IMR-90 (cell line): Measurements from ENCODE around the gene MTA2. TPM values are rescaled to one million over a fixed set of nuclear protein-coding genes. Genes with fewer than 3 reads are reported as not detected.

Experiments used
- ATAC-seq: fragments of 200-7000 bp; cut with Tn5 transposase; 2 replicates; pipeline ENCODE4 v1.9.1; 2020; ENCODE audit warnings: low read depth, mild to moderate bottlenecking, moderate library complexity
- BruUV-seq: library from RNA; stranded (reverse); fragments of 400-500 nt; replicated peaks from 2 replicates; lab custom pipeline; 2021; lab: Mats Ljungman, UMichigan
- CTCF ChIA-PET: fragments of 300-600 bp; formaldehyde crosslinking; extraction: SDS; loops from one replicate; lab custom pipeline; 2021; ENCODE audit warnings: antibody characterized with exemption; lab: Yijun Ruan, JAX
- POLR2A ChIA-PET: fragments of 300-600 bp; sonication (Branson Sonifier 250); formaldehyde crosslinking; loops from one replicate; lab custom pipeline; 2022; ENCODE audit warnings: antibody characterized with exemption; ENCODE audit not compliant: unreplicated experiment; lab: Charles Lee
- DNase-seq: peaks from one replicate; pipeline ENCODE4 v3.0.0; 2013
- H2AFZ ChIP-seq: replicated peaks from 2 replicates; pipeline ENCODE3; 2013; ENCODE audit warnings: low read length, mild to moderate bottlenecking; ENCODE audit not compliant: poor library complexity
- H2AK5ac ChIP-seq: 2 replicates; pipeline ENCODE4 v1.6.1; 2013; ENCODE audit warnings: low read depth, low read length, inconsistent platforms
- H2AK9ac ChIP-seq: replicated peaks from 2 replicates; pipeline ENCODE3; 2013; ENCODE audit warnings: mild to moderate bottlenecking, low read depth, low read length, moderate library complexity; ENCODE audit not compliant: poor library complexity
- H2BK120ac ChIP-seq: 2 replicates; pipeline ENCODE4 v1.6.1; 2013; ENCODE audit warnings: low read depth, low read length, inconsistent platforms
- H2BK15ac ChIP-seq: 3 replicates; pipeline ENCODE4 v1.6.1; 2013; ENCODE audit warnings: low read depth, low read length, inconsistent platforms
- H2BK20ac ChIP-seq: 2 replicates; pipeline ENCODE4 v1.6.1; 2013; ENCODE audit warnings: low read depth, mild to moderate bottlenecking, inconsistent platforms, low read length, moderate library complexity
- H2BK5ac ChIP-seq: 2 replicates; pipeline ENCODE4 v1.6.1; 2013; ENCODE audit warnings: mild to moderate bottlenecking, low read depth, low read length, inconsistent platforms; ENCODE audit not compliant: poor library complexity, severe bottlenecking
- H3K14ac ChIP-seq: replicated peaks from 2 replicates; pipeline ENCODE4 v1.6.1; 2013; ENCODE audit warnings: low read depth, low read length, inconsistent platforms
- H3K18ac ChIP-seq: 2 replicates; pipeline ENCODE4 v1.6.1; 2013; ENCODE audit warnings: low read depth, low read length, control low read depth
- H3K23ac ChIP-seq: 2 replicates; pipeline ENCODE4 v1.6.1; 2013; ENCODE audit warnings: low read depth, low read length, inconsistent platforms
- H3K27ac ChIP-seq: 2 replicates; pipeline ENCODE4 v1.5.1; 2013; ENCODE audit warnings: mild to moderate bottlenecking, control low read depth, low read length; ENCODE audit not compliant: insufficient read depth
- H3K27me3 ChIP-seq: 2 replicates; pipeline ENCODE4 v1.6.1; 2013; ENCODE audit warnings: low read length; ENCODE audit not compliant: control insufficient read depth, insufficient read depth
- H3K36me3 ChIP-seq: 2 replicates; pipeline ENCODE4 v1.6.1; 2013; ENCODE audit warnings: low read length, mixed read lengths; ENCODE audit not compliant: control insufficient read depth, insufficient read depth
- H3K4ac ChIP-seq: 2 replicates; pipeline ENCODE4 v1.6.1; 2013; ENCODE audit warnings: low read depth, low read length, inconsistent platforms
- H3K4me1 ChIP-seq: 2 replicates; pipeline ENCODE4 v1.6.1; 2013; ENCODE audit warnings: low read length, mixed read lengths; ENCODE audit not compliant: control insufficient read depth, insufficient read depth
- H3K4me2 ChIP-seq: 2 replicates; pipeline ENCODE4 v1.6.1; 2013; ENCODE audit warnings: low read depth, mild to moderate bottlenecking, control low read depth, low read length, moderate library complexity
- H3K4me3 ChIP-seq: 2 replicates; pipeline ENCODE4 v1.5.1; 2013; ENCODE audit warnings: low read depth, mild to moderate bottlenecking, control low read depth, low read length, moderate library complexity; ENCODE audit not compliant: insufficient read depth
- H3K56ac ChIP-seq: 2 replicates; pipeline ENCODE4 v1.6.1; 2013; ENCODE audit warnings: low read length, inconsistent platforms; ENCODE audit not compliant: insufficient read depth; ENCODE audit errors: extremely low read depth
- H3K79me1 ChIP-seq, 2 experiments: 2 replicates each; pipeline ENCODE4 v1.6.1; 2013; ENCODE audit warnings: low read length in 2 of 2, inconsistent platforms in 1 of 2, low read depth in 1 of 2
- H3K9ac ChIP-seq: 2 replicates; pipeline ENCODE4 v1.6.1; 2013; ENCODE audit warnings: low read depth, low read length, control low read depth
- H3K9me1 ChIP-seq: 2 replicates; pipeline ENCODE4 v1.6.1; 2013; ENCODE audit warnings: low read length, inconsistent platforms; ENCODE audit not compliant: insufficient read depth
- H3K9me3 ChIP-seq: 2 replicates; pipeline ENCODE4 v1.6.1; 2013; ENCODE audit warnings: low read length; ENCODE audit not compliant: control insufficient read depth, insufficient read depth
- H4K20me1 ChIP-seq: 2 replicates; pipeline ENCODE4 v1.6.1; 2013; ENCODE audit warnings: low read length, inconsistent platforms; ENCODE audit not compliant: insufficient read depth
- H4K5ac ChIP-seq: 2 replicates; pipeline ENCODE4 v1.6.1; 2013; ENCODE audit warnings: mild to moderate bottlenecking, low read depth, low read length, control low read depth
- H4K8ac ChIP-seq, 2 experiments: 2 replicates each; pipeline ENCODE4 v1.6.1; 2013; ENCODE audit warnings: low read depth in 2 of 2, low read length in 2 of 2, control low read depth in 1 of 2, inconsistent platforms in 1 of 2
- H4K91ac ChIP-seq: 2 replicates; pipeline ENCODE4 v1.6.1; 2013; ENCODE audit warnings: low read depth, low read length, inconsistent platforms; ENCODE audit not compliant: insufficient read depth
- CEBPB ChIP-seq: IDR thresholded peaks from 2 replicates; pipeline ENCODE4 v1.6.1; 2012; ENCODE audit warnings: low read depth, low read length, improper control_type of control experiment
- FOS ChIP-seq: fragments of 150-350 bp; IDR thresholded peaks from 2 replicates; pipeline ENCODE4 v1.6.1; 2016; ENCODE audit warnings: low read depth, low read length
- MAZ ChIP-seq: IDR thresholded peaks from 2 replicates; pipeline ENCODE4 v1.6.1; 2012; ENCODE audit warnings: low read depth, mild to moderate bottlenecking, low read length, improper control_type of control experiment, moderate library complexity, borderline replicate concordance
- MXI1 ChIP-seq: IDR thresholded peaks from 2 replicates; pipeline ENCODE4 v1.6.1; 2012; ENCODE audit warnings: low read depth, mild to moderate bottlenecking, low read length, moderate library complexity, borderline replicate concordance
- POLR2A ChIP-seq: IDR thresholded peaks from 2 replicates; pipeline ENCODE4 v1.6.1; 2012; ENCODE audit warnings: mild to moderate bottlenecking, low read depth, low read length
- RFX5 ChIP-seq: IDR thresholded peaks from 2 replicates; pipeline ENCODE4 v1.8.0; 2012; ENCODE audit warnings: low read depth, mild to moderate bottlenecking, low read length, moderate library complexity
- SMC3 ChIP-seq: fragments of 150-350 bp; IDR thresholded peaks from 2 replicates; pipeline ENCODE4 v1.6.1; 2016; ENCODE audit warnings: low read depth, mild to moderate bottlenecking, antibody characterized with exemption, low read length, moderate library complexity
- WGBS, 2 experiments: methylation state at CpG; one replicate each; pipeline versions ENCODE4 v1.1.5 to v1.1.7; 2013; ENCODE audit warnings: missing lambda C conversion rate in 2 of 2; ENCODE audit not compliant: insufficient read length in 1 of 2; ENCODE audit errors: extremely low coverage in 2 of 2; 5-methylcytosine and 5-hydroxymethylcytosine counted together
- dilution Hi-C: fragments of 300-500 bp; cut with HindIII; formaldehyde crosslinking; loops from one replicate; pipeline ENCODE4 v1.14.3; 2018; ENCODE audit warnings: low sequenced_read_pairs; ENCODE audit not compliant: unreplicated experiment
- in situ Hi-C: fragments of 300-500 bp; cut with MboI; formaldehyde crosslinking; loops from 3 replicates; pipeline ENCODE4 v1.14.3; 2019; ENCODE audit warnings: low sequenced_read_pairs, inconsistent platforms, mixed read lengths
- intact Hi-C: fragments of 100-400 bp; cut with micrococcal nuclease; formaldehyde crosslinking; loops from 2 replicates; pipeline ENCODE4 v1.10.0; 2022
- polyA plus RNA-seq, 3 experiments: library from polyadenylated mRNA; depleted of rRNA; stranded (reverse); fragments of >200 nt; gene quantifications; 2 replicates each; pipeline ENCODE4 v1.2.3, GENCODE V29; 2012; ENCODE audit warnings: low replicate concordance in 1 of 3
- total RNA-seq: library from RNA; depleted of rRNA; stranded (reverse); fragments of >200 nt; gene quantifications from 2 replicates; pipeline ENCODE4 v1.2.3, GENCODE V29; 2012
- TF ChIP-seq, protein P1 (sequence below): fragments of 150-350 bp; IDR thresholded peaks from 2 replicates; pipeline ENCODE4 v1.6.1; 2017; ENCODE audit warnings: mild to moderate bottlenecking, antibody characterized with exemption, low read length, low read depth

MTA2 gene
- total and polyA plus RNA-seq, 2 of the 4 experiments (the other 2 are of a cell fraction), result 34.8 to 136 TPM

- BruUV-seq, result no TSS peak
- H3K4me1 ChIP-seq, result peaks cover 10% of the 10 kb centered on the region
- H4K5ac ChIP-seq, result peak overlapping the region; percentile 86
- TF ChIP-seq FOS (no peak), RFX5 (no peak), MXI1 (0 out of 2 replicates have a peak, but pooled peaks have one; percentile 43), SMC3 (no peak), POLR2A (no peak), MAZ (peak; percentile 36; the same call in 1 of the 2 replicates), CEBPB (no peak)
- TF ChIP-seq, protein P1, sequence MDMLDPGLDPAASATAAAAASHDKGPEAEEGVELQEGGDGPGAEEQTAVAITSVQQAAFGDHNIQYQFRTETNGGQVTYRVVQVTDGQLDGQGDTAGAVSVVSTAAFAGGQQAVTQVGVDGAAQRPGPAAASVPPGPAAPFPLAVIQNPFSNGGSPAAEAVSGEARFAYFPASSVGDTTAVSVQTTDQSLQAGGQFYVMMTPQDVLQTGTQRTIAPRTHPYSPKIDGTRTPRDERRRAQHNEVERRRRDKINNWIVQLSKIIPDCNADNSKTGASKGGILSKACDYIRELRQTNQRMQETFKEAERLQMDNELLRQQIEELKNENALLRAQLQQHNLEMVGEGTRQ, result no peak
- H2AFZ ChIP-seq, result peak overlapping the region; percentile 84
- peak overlapping the region; percentile 98 for H3K4me2 ChIP-seq
- WGBS, 2 experiments, result 1% methylated on average over 11 of the region's 34 CpGs; no CpG with 5 or more reads in 1 of the 2 experiments
- H2AK5ac ChIP-seq, result peak overlapping the region; percentile 30
- POLR2A ChIA-PET, result interaction anchor here (0.6 kb wide), 1 partner anchor 34 kb away, joined by 7 read pairs; no protein-coding TSS in a partner anchor
- H4K91ac ChIP-seq, result peak overlapping the region; percentile 53
- peak overlapping the region; percentile 55 for H3K27ac ChIP-seq
- peak overlapping the region; percentile 4 to 83; a peak in 2 of 4 replicates for H4K8ac ChIP-seq
- H3K23ac ChIP-seq, result peak overlapping the region; percentile 82
- peak overlapping the region; percentile 91 for H3K18ac ChIP-seq
- H3K9me1 ChIP-seq, result no peaks in the 10 kb centered on the region
- in situ Hi-C loops, result no loop called here
- peak overlapping the region; percentile 78 for H3K4me3 ChIP-seq
- peak overlapping the region; percentile 21; the same call in 1 of the 2 replicates for H2BK120ac ChIP-seq
- dilution Hi-C loops, result no loop called here
- H2BK15ac ChIP-seq, result peak overlapping the region; percentile 3; the same call in 1 of the 3 replicates
- peak overlapping the region; percentile 91 for H2AK9ac ChIP-seq
- peak overlapping the region; percentile 76 for H3K9ac ChIP-seq
- H2BK5ac ChIP-seq, result peak overlapping the region; percentile 66
- no peaks in the 10 kb centered on the region for H3K27me3 ChIP-seq
- ATAC-seq, result peak; percentile 6
- peak overlapping the region; percentile 54; the same call in 1 of the 2 replicates for H3K56ac ChIP-seq
- H3K4ac ChIP-seq, result peak overlapping the region; percentile 79
- CTCF ChIA-PET, result interaction anchor here (0.6 to 1.9 kb wide), 6 partner anchors 10 to 53 kb away, joined by 3 to 4 read pairs (median 3); partner anchors contain the start of genes B3GAT3, C11orf98, CSKMT and TUT1
- no peaks in the 10 kb centered on the region for H3K9me3 ChIP-seq
- H3K36me3 ChIP-seq, result peaks cover 31% of the 10 kb centered on the region
- peak; percentile 60 for DNase-seq
- intact Hi-C loops, result loop anchor here (5.0 kb wide), 1 partner anchor 250 kb away; no protein-coding TSS in a partner anchor
- peaks cover 14 to 21% of the 10 kb centered on the region in 2 experiments; a peak in 3 of 4 replicates for H3K79me1 ChIP-seq
- no peak overlapping the region for H2BK20ac ChIP-seq
- peaks cover 11% of the 10 kb centered on the region for H4K20me1 ChIP-seq
- peak overlapping the region; percentile 62 for H3K14ac ChIP-seq
Observed at GRCh38 chr11:62611705-62612365, 10.2 kb upstream of the MTA2 start.
